ENCODE measurements around the gene STX8.
A peak's percentile ranks its signal among the peaks of the same experiment; 100 is the strongest.

STX8 gene

DNA sequence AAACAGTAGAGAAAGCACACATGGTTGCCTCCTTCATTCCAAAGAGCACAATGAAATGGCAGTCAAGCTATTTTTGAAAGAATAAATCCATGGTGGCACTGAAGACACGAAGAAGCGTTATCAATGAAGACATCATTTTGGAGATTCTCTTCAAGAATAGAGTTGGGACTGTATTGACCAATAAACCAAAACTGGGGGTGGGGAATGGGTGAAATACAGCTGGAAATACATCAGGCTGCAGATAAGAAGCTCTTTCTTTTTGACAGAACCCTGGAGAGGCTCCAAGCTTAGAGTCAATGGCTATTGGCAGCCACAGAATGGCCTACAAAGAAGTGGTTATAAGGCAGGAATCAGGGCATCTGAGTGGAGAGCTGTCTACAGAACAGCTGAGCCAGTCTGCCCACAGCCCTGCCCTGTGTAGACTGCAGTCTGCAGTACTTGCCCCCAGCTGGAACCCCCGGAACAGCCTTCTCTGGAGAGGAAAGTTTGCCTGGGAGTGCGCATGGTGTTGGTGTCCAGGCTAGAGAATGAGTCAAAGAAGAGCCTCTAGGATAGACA, 100.4 kb downstream of the STX8 start (continued):
- no peak for TF ChIP-seq GLIS2 (tag by site-specific recombination; IDR thresholded peaks at IDR 0.05)
- TF ChIP-seq, protein P1, sequence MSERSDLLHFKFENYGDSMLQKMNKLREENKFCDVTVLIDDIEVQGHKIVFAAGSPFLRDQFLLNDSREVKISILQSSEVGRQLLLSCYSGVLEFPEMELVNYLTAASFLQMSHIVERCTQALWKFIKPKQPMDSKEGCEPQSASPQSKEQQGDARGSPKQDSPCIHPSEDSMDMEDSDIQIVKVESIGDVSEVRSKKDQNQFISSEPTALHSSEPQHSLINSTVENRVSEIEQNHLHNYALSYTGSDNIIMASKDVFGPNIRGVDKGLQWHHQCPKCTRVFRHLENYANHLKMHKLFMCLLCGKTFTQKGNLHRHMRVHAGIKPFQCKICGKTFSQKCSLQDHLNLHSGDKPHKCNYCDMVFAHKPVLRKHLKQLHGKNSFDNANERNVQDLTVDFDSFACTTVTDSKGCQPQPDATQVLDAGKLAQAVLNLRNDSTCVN (tag by site-specific recombination; optimal IDR thresholded peaks at IDR 0.05), result no peak
- TF ChIP-seq RBAK (tag by site-specific recombination; IDR thresholded peaks at IDR 0.05), result no peak
- TF ChIP-seq ZNF146 (tag by site-specific recombination; IDR thresholded peaks at IDR 0.05), result no peak
- TF ChIP-seq ZNF837 (tag by site-specific recombination; IDR thresholded peaks at IDR 0.05), result no peak
- no peak for TF ChIP-seq OSR2 (tag by site-specific recombination; IDR thresholded peaks at IDR 0.05)

DNA sequence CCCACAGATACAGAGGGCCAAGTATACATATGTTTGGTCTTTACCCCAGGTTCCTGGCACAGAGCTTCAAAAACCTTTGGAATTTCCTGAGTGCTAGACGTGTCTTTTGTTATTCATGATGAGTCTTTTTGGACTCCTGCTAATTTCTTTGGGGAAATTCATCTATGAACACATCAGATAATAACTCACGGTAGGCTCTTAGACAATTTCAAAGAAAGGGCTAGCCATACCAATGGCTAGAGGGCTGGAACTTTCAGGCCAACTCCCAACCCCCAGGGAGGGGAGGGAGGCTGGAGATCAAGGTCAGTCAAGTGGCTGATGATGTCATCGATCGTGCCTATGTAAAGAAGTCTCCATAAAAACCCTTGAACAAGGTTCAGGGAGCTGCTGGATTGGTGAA, 101.9 kb downstream of the STX8 start:
- ChIA-PET CTCF (no interaction called here), POLR2A (no interaction called here)
- H3K27ac ChIP-seq (ENCODE audit: extremely low read depth, low read depth, low read length), result no peak overlapping the region
- no peaks in the 10 kb centered on the region for H3K9me3 ChIP-seq (ENCODE audit: control insufficient read depth, insufficient read depth, low read depth, low read length)
- TF ChIP-seq, protein P2, sequence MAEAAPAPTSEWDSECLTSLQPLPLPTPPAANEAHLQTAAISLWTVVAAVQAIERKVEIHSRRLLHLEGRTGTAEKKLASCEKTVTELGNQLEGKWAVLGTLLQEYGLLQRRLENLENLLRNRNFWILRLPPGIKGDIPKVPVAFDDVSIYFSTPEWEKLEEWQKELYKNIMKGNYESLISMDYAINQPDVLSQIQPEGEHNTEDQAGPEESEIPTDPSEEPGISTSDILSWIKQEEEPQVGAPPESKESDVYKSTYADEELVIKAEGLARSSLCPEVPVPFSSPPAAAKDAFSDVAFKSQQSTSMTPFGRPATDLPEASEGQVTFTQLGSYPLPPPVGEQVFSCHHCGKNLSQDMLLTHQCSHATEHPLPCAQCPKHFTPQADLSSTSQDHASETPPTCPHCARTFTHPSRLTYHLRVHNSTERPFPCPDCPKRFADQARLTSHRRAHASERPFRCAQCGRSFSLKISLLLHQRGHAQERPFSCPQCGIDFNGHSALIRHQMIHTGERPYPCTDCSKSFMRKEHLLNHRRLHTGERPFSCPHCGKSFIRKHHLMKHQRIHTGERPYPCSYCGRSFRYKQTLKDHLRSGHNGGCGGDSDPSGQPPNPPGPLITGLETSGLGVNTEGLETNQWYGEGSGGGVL (tag by site-specific recombination; IDR thresholded peaks at IDR 0.05), result 0 out of 2 replicates have a peak, but pooled peaks have one; percentile 27
- TF ChIP-seq ZNF133 (tag by site-specific recombination; IDR thresholded peaks at IDR 0.05) (peak; percentile 40; the same call in 1 of the 2 replicates), ZNF664 (tag by site-specific recombination; IDR thresholded peaks at IDR 0.05) (no peak), KLF1 (tag by site-specific recombination; IDR thresholded peaks at IDR 0.05) (peak; percentile 22; the same call in 1 of the 2 replicates), ZNF629 (tag by site-specific recombination; IDR thresholded peaks at IDR 0.05) (0 out of 2 replicates have a peak, but pooled peaks have one; percentile 25), ZNF433 (tag by site-specific recombination; IDR thresholded peaks at IDR 0.05; ENCODE audit: low read depth) (no peak)
- TF ChIP-seq, protein P3, sequence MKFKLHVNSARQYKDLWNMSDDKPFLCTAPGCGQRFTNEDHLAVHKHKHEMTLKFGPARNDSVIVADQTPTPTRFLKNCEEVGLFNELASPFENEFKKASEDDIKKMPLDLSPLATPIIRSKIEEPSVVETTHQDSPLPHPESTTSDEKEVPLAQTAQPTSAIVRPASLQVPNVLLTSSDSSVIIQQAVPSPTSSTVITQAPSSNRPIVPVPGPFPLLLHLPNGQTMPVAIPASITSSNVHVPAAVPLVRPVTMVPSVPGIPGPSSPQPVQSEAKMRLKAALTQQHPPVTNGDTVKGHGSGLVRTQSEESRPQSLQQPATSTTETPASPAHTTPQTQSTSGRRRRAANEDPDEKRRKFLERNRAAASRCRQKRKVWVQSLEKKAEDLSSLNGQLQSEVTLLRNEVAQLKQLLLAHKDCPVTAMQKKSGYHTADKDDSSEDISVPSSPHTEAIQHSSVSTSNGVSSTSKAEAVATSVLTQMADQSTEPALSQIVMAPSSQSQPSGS (tag by site-specific recombination; IDR thresholded peaks at IDR 0.05; ENCODE audit: low read depth), result peak; percentile 88
- H3K4me3 ChIP-seq (ENCODE audit: low read depth, low read length), result no peak overlapping the region
- H3K4me1 ChIP-seq (ENCODE audit: control insufficient read depth, insufficient read depth, low read length), result no peaks in the 10 kb centered on the region
- H3K36me3 ChIP-seq (ENCODE audit: control insufficient read depth in 2 of 2, insufficient read depth in 1 of 2, low read length in 2 of 2), result no peaks in the 10 kb centered on the region; a peak in 1 of 3 replicates

DNA sequence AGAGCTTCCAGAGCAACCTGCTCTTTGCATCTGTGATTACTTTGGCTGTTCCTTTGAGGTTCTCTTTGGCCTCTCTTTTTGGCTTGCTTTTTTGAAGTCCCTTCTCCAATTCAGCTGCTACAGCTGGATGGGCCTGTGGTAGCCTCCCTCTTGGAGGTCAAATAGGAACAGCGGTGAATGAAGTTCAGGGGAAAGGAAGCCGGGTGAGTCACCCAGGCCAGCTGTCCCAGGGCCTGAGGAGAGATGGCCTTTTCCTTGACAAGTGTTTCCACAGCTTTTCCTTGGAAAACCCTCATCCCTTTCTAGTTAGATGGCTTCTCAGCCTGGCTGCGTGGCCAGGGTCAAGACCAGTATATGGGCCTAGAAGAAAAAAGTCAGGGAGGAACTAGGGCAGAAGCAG, 103.1 kb downstream of the STX8 start:
- ChIA-PET POLR2A (no interaction called here), CTCF (interaction anchor here (0.5 to 0.7 kb wide), 2 partner anchors 125 to 480 kb away, joined by 3 read pairs; no protein-coding TSS in a partner anchor)
- Histone ChIP-seq H3K4me1 (ENCODE audit: control insufficient read depth, insufficient read depth, low read length) (no peaks in the 10 kb centered on the region), H3K9me3 (ENCODE audit: control insufficient read depth, insufficient read depth, low read depth, low read length) (no peaks in the 10 kb centered on the region), H3K27ac (ENCODE audit: extremely low read depth, low read depth, low read length) (no peak overlapping the region), H3K36me3 (ENCODE audit: control insufficient read depth in 2 of 2, insufficient read depth in 1 of 2, low read length in 2 of 2) (no peaks in the 10 kb centered on the region; a peak in 1 of 3 replicates), H3K4me3 (ENCODE audit: low read depth, low read length) (no peak overlapping the region)
- TF ChIP-seq, protein P4, sequence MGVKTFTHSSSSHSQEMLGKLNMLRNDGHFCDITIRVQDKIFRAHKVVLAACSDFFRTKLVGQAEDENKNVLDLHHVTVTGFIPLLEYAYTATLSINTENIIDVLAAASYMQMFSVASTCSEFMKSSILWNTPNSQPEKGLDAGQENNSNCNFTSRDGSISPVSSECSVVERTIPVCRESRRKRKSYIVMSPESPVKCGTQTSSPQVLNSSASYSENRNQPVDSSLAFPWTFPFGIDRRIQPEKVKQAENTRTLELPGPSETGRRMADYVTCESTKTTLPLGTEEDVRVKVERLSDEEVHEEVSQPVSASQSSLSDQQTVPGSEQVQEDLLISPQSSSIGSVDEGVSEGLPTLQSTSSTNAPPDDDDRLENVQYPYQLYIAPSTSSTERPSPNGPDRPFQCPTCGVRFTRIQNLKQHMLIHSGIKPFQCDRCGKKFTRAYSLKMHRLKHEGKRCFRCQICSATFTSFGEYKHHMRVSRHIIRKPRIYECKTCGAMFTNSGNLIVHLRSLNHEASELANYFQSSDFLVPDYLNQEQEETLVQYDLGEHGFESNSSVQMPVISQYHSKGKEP (tag by site-specific recombination; IDR thresholded peaks at IDR 0.05), result no peak
- TF ChIP-seq ZNF175 (tag by site-specific recombination; IDR thresholded peaks at IDR 0.05) (no peak), ZNF747 (tag by site-specific recombination; IDR thresholded peaks at IDR 0.05) (no peak), REPIN1 (tag by site-specific recombination; IDR thresholded peaks at IDR 0.05; ENCODE audit: low read depth) (no peak), ZNF146 (tag by site-specific recombination; IDR thresholded peaks at IDR 0.05) (no peak), ZNF404 (tag by site-specific recombination; IDR thresholded peaks at IDR 0.05) (no peak), ZNF501 (tag by site-specific recombination; IDR thresholded peaks at IDR 0.05) (no peak), ZNF426 (tag by site-specific recombination; IDR thresholded peaks at IDR 0.05) (no peak)
- TF ChIP-seq, protein P5, sequence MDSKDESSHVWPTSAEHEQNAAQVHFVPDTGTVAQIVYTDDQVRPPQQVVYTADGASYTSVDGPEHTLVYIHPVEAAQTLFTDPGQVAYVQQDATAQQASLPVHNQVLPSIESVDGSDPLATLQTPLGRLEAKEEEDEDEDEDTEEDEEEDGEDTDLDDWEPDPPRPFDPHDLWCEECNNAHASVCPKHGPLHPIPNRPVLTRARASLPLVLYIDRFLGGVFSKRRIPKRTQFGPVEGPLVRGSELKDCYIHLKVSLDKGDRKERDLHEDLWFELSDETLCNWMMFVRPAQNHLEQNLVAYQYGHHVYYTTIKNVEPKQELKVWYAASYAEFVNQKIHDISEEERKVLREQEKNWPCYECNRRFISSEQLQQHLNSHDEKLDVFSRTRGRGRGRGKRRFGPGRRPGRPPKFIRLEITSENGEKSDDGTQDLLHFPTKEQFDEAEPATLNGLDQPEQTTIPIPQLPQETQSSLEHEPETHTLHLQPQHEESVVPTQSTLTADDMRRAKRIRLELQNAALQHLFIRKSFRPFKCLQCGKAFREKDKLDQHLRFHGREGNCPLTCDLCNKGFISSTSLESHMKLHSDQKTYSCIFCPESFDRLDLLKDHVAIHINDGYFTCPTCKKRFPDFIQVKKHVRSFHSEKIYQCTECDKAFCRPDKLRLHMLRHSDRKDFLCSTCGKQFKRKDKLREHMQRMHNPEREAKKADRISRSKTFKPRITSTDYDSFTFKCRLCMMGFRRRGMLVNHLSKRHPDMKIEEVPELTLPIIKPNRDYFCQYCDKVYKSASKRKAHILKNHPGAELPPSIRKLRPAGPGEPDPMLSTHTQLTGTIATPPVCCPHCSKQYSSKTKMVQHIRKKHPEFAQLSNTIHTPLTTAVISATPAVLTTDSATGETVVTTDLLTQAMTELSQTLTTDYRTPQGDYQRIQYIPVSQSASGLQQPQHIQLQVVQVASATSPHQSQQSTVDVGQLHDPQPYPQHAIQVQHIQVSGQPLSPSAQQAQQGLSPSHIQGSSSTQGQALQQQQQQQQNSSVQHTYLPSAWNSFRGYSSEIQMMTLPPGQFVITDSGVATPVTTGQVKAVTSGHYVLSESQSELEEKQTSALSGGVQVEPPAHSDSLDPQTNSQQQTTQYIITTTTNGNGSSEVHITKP (tag by site-specific recombination; IDR thresholded peaks at IDR 0.05), result no peak

Data from HEK293 (cell line).